OCI-LY1 (cell line): Measurements from ENCODE around the gene HMX1.

ENCODE experiments used
- H2AFZ ChIP-seq: fragments of 200-600 bp; sonication (generic), shearing (Covaris generic); 2 replicates; pipeline ENCODE4 v1.6.0; 2014; ENCODE audit warnings: antibody characterized with exemption, mild to moderate bottlenecking, low read length
- H3F3A ChIP-seq: fragments of 200-600 bp; sonication (generic), shearing (Covaris generic); 2 replicates; pipeline ENCODE4 v1.6.0; 2014; ENCODE audit warnings: mild to moderate bottlenecking, antibody characterized with exemption, low read length, moderate library complexity; ENCODE audit not compliant: insufficient read depth
- H3K27ac ChIP-seq: fragments of 200-600 bp; sonication (generic); 2 replicates; pipeline ENCODE4 v1.5.1; 2014; ENCODE audit warnings: low read length, mixed run types, mild to moderate bottlenecking, low read depth; ENCODE audit not compliant: poor library complexity, severe bottlenecking
- H3K27me3 ChIP-seq: fragments of 200-600 bp; sonication (generic); 2 replicates; pipeline ENCODE4 v1.6.0; 2014; ENCODE audit warnings: antibody characterized with exemption, mild to moderate bottlenecking, low read length, moderate library complexity; ENCODE audit not compliant: insufficient read depth
- H3K36me3 ChIP-seq: fragments of 200-600 bp; sonication (generic); 2 replicates; pipeline ENCODE4 v1.6.1; 2014; ENCODE audit warnings: mild to moderate bottlenecking, antibody characterized with exemption, low read length, moderate library complexity, mixed read lengths; ENCODE audit not compliant: insufficient read depth
- H3K4me1 ChIP-seq: fragments of 200-600 bp; sonication (generic); 2 replicates; pipeline ENCODE4 v1.5.1; 2014; ENCODE audit warnings: mild to moderate bottlenecking, low read length, moderate library complexity; ENCODE audit not compliant: insufficient read depth, severe bottlenecking
- H3K4me2 ChIP-seq: fragments of 200-600 bp; sonication (generic), shearing (Covaris generic); 2 replicates; pipeline ENCODE4 v1.6.1; 2014; ENCODE audit warnings: low read length
- H3K4me3 ChIP-seq: fragments of 200-600 bp; sonication (generic); 2 replicates; pipeline ENCODE4 v1.5.1; 2014; ENCODE audit warnings: low read length, low read depth, mild to moderate bottlenecking, mixed read lengths; ENCODE audit not compliant: poor library complexity, severe bottlenecking
- H3K79me2 ChIP-seq: fragments of 200-600 bp; shearing (Covaris generic); 2 replicates; pipeline ENCODE4 v1.6.1; 2016; ENCODE audit warnings: mixed run types, low read length, mixed read lengths; ENCODE audit not compliant: insufficient read depth
- H3K9ac ChIP-seq: fragments of 200-600 bp; sonication (generic), shearing (Covaris generic); 2 replicates; pipeline ENCODE4 v1.6.1; 2014; ENCODE audit warnings: mild to moderate bottlenecking, low read length, mixed read lengths
- H3K9me2 ChIP-seq: fragments of 200-600 bp; sonication (generic), shearing (Covaris generic); 2 replicates; pipeline ENCODE4 v1.6.1; 2014; ENCODE audit warnings: low read depth, mild to moderate bottlenecking, low read length, mixed read lengths
- H3K9me3 ChIP-seq: fragments of 200-600 bp; shearing (Covaris generic); 2 replicates; pipeline ENCODE4 v1.6.1; 2014; ENCODE audit warnings: low read length, mixed read lengths
- H4K20me1 ChIP-seq: fragments of 200-600 bp; sonication (generic), shearing (Covaris generic); 2 replicates; pipeline ENCODE4 v1.6.0; 2016; ENCODE audit warnings: mild to moderate bottlenecking, low read length; ENCODE audit not compliant: insufficient read depth
- EZH2 ChIP-seq: fragments of 200-600 bp; sonication (generic), shearing (Covaris generic); IDR thresholded peaks from 2 replicates; pipeline ENCODE4 v1.8.0; 2017; ENCODE audit warnings: borderline replicate concordance, mixed run types, mild to moderate bottlenecking, antibody characterized with exemption, low read length, moderate library complexity, mixed read lengths
- TF ChIP-seq, protein P1 (sequence below): fragments of 200-600 bp; sonication (generic), shearing (Covaris generic); IDR thresholded peaks from 2 replicates; pipeline ENCODE4 v1.5.1; 2017; ENCODE audit warnings: mild to moderate bottlenecking, antibody characterized with exemption, low read length, moderate library complexity, mixed read lengths

HMX1 gene

GRCh38 chr4:8867624-8868320, 3.9 kb downstream of the HMX1 start:
- Histone ChIP-seq H3K9me3 (no peaks in the 10 kb centered on the region), H3K4me2 (no peak overlapping the region), H3K36me3 (no peaks in the 10 kb centered on the region), H3K79me2 (no peaks in the 10 kb centered on the region), H3K4me3 (no peak overlapping the region), H4K20me1 (no peaks in the 10 kb centered on the region), H3K27ac (no peak overlapping the region), H3F3A (no peaks in the 10 kb centered on the region), H3K9me2 (no peaks in the 10 kb centered on the region), H2AFZ (no peak overlapping the region), H3K4me1 (no peaks in the 10 kb centered on the region), H3K9ac (no peak overlapping the region), H3K27me3 (no peaks in the 10 kb centered on the region)
- no peak for TF ChIP-seq EZH2
- TF ChIP-seq, protein P1, sequence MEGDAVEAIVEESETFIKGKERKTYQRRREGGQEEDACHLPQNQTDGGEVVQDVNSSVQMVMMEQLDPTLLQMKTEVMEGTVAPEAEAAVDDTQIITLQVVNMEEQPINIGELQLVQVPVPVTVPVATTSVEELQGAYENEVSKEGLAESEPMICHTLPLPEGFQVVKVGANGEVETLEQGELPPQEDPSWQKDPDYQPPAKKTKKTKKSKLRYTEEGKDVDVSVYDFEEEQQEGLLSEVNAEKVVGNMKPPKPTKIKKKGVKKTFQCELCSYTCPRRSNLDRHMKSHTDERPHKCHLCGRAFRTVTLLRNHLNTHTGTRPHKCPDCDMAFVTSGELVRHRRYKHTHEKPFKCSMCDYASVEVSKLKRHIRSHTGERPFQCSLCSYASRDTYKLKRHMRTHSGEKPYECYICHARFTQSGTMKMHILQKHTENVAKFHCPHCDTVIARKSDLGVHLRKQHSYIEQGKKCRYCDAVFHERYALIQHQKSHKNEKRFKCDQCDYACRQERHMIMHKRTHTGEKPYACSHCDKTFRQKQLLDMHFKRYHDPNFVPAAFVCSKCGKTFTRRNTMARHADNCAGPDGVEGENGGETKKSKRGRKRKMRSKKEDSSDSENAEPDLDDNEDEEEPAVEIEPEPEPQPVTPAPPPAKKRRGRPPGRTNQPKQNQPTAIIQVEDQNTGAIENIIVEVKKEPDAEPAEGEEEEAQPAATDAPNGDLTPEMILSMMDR = no peak

DNA sequence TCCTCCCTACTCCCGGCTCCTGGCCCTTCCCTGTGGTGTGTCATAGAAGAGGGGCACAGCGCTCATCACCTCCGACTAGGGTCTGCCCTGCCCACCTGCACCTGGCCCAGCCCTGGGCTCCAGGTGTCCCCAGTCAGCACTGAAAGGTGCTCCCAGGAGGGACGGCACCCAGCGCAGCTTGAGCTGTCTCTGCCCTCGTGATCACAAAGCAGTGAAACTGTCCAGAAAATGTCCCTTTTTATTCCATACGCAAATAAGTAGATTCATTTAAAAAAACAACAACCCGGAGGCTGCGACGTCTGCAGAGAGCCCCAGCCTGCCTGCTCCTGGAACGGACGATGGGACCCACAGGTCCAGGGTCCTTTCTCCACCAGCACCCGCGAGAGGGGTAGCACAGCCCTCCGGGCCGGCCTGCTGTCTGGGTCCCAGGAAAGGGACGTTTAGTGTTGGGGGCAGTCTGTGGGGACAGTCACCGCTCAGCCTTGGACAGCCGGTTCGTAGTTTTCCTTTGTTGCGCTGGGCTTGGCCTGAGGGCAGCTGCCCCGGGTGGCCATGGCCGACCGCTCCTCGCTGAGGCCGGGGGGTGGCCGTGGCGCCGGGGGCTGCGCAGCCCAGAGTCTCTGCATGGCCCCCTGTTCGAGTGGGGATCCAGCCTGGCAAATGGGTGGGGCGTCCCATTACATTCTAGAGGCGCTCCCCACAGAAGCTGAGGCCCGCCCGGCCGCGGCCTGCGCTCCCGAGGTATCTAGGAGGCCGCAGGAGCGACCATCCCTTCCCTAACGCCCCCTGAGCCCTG, 4.6 kb downstream of the HMX1 start:
- H3K9ac ChIP-seq = no peak overlapping the region
- H3K36me3 ChIP-seq = no peaks in the 10 kb centered on the region
- H3K4me3 ChIP-seq = no peak overlapping the region
- H3K4me2 ChIP-seq = no peak overlapping the region
- H4K20me1 ChIP-seq = no peaks in the 10 kb centered on the region
- TF ChIP-seq, protein P1 = no peak
- TF ChIP-seq EZH2 = no peak
- no peaks in the 10 kb centered on the region for H3K4me1 ChIP-seq
- no peaks in the 10 kb centered on the region for H3K79me2 ChIP-seq
- no peak overlapping the region for H2AFZ ChIP-seq
- no peaks in the 10 kb centered on the region for H3K27me3 ChIP-seq
- H3K9me3 ChIP-seq = no peaks in the 10 kb centered on the region
- no peaks in the 10 kb centered on the region for H3K9me2 ChIP-seq
- no peak overlapping the region for H3K27ac ChIP-seq
- no peaks in the 10 kb centered on the region for H3F3A ChIP-seq

GRCh38 chr4:8866421-8866820, 5.2 kb downstream of the HMX1 start:
- no peak overlapping the region for H3K27ac ChIP-seq
- H3K36me3 ChIP-seq = no peaks in the 10 kb centered on the region
- no peak overlapping the region for H3K4me2 ChIP-seq
- H3K9me3 ChIP-seq = no peaks in the 10 kb centered on the region
- no peak overlapping the region for H2AFZ ChIP-seq
- no peaks in the 10 kb centered on the region for H3K79me2 ChIP-seq
- no peak for TF ChIP-seq EZH2
- TF ChIP-seq, protein P1 = no peak
- H3K4me3 ChIP-seq = no peak overlapping the region
- no peaks in the 10 kb centered on the region for H3K27me3 ChIP-seq
- H3K4me1 ChIP-seq = no peaks in the 10 kb centered on the region
- H3K9me2 ChIP-seq = no peaks in the 10 kb centered on the region
- no peak overlapping the region for H3K9ac ChIP-seq
- no peaks in the 10 kb centered on the region for H4K20me1 ChIP-seq
- H3F3A ChIP-seq = no peaks in the 10 kb centered on the region
